Measurements from ENCODE around the gene NIM1K.
"Not testable (repeated sequence)": the region's sequence is repeated elsewhere in the genome, so short reads cannot be mapped to it uniquely, and the experiment has no call there.

The NIM1K gene

DNA sequence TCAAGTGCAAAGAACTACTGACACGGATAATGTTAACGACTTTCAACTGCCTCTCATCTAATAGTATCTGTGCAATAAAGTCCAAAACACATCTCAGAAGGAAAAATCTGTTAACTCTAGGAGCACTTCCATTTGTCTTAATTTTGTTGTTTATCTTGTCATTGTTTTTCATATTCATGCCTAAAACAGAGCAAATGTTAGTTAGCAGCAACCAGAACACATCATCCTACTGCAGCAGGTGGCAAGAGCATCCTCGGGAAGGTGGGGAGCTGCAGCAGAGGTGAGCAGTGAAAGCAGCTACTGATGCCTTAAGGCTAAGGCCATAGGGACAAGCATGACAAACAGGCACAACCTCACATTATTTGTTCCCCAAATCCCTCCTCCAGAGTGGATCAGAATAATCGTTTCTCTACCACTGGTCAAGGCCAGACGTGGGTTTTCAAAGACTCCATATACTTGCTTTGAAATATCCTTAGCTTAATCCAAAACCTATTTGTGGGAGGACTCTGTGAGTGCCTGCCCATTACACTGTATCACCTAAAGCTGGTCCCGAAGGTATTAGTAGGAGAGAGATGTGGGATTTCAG is 120.1 kb downstream of the NIM1K start:
- DNase-seq (ENCODE audit: insufficient read length, low spot score) = no peak
- no peak for FAIRE-seq

GRCh38 chr5:43312699-43313034 is 120.6 kb downstream of the NIM1K start:
- no peak for FAIRE-seq
- peak; percentile 33 for DNase-seq (ENCODE audit: insufficient read length, low spot score)

- FAIRE-seq (peak; percentile 99), DNase-seq (ENCODE audit: insufficient read length, low spot score) (peak; percentile 100)
Measured at GRCh38 chr5:43313035-43313853, 121.2 kb downstream of the NIM1K start, which contains the start of gene HMGCS1. Gene HMGCS1, minus strand, starts transcription at chr5:43313412. Its CDS starts 14,447 bp downstream, at chr5:43298965.

DNA sequence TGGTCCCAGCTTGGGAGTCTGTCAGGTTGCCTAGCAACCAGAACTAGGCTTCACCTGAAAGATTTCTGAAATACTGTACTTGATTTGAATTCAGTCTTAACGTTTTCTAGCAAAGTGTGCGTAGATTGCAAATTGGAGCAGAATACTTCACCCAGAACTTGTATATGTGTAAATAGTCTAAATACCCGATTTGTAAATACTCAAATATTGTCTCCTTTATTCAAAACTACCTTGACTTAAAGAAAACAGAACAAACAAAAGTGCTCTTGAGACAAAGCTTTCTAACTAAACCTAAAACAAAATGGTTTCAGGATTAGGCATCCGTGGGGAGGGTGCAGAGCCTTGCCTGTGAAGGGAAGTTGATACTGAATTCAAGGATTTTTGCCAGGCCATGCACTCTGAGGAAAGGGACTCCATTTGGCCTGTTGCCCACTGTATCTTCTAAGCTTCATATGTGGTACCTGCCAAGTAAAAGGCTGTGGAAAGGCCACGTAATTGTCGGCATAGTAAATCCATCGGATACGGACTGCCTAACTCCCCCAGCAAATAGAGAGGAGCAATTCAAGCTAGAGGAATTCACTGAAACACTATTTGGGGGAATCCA is 121.9 kb downstream of the NIM1K start:
- DNase-seq (ENCODE audit: insufficient read length, low spot score) (no peak), FAIRE-seq (no peak)

GRCh38 chr5:43314724-43315123 is 122.7 kb downstream of the NIM1K start:
- DNase-seq (ENCODE audit: insufficient read length, low spot score) = no peak
- no peak for FAIRE-seq

DNA sequence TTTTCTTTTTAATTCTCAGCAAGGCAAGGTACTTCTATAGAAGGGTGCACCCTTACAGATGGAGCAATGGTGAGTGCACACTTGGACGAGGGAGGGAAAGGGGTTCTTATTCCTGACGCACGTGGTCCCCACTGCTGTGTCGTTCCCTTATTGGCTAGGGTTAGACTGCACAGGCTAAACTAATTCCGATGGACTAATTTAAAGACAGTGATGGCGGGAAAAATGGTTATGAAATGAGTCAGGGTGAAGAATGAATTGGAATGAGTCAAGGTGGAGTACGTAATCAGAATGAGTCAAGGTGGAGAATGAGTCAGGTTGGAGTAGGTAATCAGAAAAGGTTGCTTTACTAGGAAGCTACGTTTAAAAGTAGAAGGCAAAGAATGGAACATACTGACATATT is 123.2 kb downstream of the NIM1K start:
- DNase-seq (ENCODE audit: insufficient read length, low spot score) (no peak), FAIRE-seq (peak; percentile 83)

DNA sequence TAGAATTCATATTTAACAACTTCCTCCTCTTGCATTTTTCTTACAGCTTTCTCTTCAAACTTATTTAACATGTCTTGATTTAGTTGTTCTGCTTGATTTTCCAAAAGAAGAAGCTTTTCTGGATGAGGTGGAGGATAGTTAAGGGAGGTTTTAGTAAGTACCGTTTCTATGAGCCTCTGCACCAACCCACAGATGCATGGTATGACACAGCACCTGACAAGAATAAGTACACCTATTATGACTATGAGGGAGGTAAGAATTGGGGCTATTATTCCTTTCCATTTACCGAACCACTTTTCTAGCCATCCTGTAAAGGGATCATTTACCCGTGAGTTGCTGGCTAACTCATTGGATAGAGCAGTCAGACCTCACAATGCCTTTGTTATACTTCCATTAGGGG is 123.7 kb downstream of the NIM1K start:
- DNase-seq (ENCODE audit: insufficient read length, low spot score) = no peak
- no peak for FAIRE-seq

DNA sequence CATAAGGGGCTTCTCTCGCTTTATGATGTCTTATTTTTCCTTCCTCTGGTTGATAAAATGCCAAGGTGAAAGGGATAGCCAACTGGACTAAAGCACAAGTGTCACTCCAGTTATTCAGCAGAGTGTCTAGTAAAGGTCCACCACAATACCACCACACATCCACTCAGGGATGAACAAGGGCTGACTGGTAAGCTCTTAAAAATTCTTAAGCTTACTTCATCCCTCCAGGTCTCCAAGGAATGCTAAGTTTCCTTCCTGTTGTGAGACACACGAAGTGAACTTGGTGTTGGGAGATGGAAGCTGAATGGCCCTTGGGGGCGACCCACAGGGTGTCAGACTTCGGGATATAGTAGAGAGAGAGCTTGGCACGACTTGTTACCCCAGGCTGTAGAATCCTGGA is 124.4 kb downstream of the NIM1K start:
- DNase-seq (ENCODE audit: insufficient read length, low spot score) = no peak
- FAIRE-seq = no peak

- no peak for FAIRE-seq
- no peak for DNase-seq (ENCODE audit: insufficient read length, low spot score)
Measured at GRCh38 chr5:43320846-43321245, 128.8 kb downstream of the NIM1K start.

GRCh38 chr5:43323488-43323887 is 131.5 kb downstream of the NIM1K start:
- not testable (repeated sequence) for DNase-seq (ENCODE audit: insufficient read length, low spot score); FAIRE-seq

DNA sequence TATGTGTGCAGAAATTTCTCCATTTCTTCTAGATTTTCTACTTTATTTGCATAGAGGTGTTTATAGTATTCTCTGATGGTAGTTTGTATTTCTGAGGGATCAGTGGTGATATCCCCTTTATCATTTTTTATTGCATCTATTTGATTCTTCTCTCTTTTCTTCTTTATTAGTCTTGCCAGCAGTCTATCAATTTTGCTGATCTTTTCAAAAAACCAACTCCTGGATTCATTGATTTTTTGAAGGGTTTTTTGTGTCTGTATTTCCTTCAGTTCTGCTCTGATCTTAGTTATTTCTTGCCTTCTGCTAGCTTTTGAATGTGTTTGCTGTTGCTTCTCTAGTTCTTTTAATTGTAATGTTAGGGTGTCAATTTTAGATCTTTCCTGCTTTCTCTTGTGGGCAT is 133.6 kb downstream of the NIM1K start:
- DNase-seq (ENCODE audit: insufficient read length, low spot score); FAIRE-seq: not testable (repeated sequence)

All from HTR-8/SVneo (cell line).